Activated T-helper 2 cell treated with anti-CD3 and anti-CD28 coated beads, Interferon-gamma antibody, Interleukin-2, Interleukin-4, amounts not matched to agents 10 μg/mL and 5 μg/mL and 100 μg/mL, durations not matched to agents 14 hours and 24 hours and 36 hours (primary cell): ENCODE results near the gene LTA. TPM values are rescaled to one million over a fixed set of nuclear protein-coding genes. Genes with fewer than 3 reads are reported as not detected.

ENCODE experiments used
- DNase-seq: peaks from one replicate; pipeline ENCODE4 v3.0.0; 2021; ENCODE audit warnings: low spot score
- H3K27ac Mint-ChIP-seq: one replicate; pipeline ENCODE4 v1.8.0; 2021; ENCODE audit warnings: mixed read lengths
- H3K27me3 Mint-ChIP-seq: one replicate; pipeline ENCODE4 v1.8.0; 2021; ENCODE audit warnings: low read depth, mixed read lengths
- H3K36me3 Mint-ChIP-seq: one replicate; pipeline ENCODE4 v1.8.0; 2021; ENCODE audit warnings: low read depth, mixed read lengths
- H3K4me1 Mint-ChIP-seq: one replicate; pipeline ENCODE4 v1.8.0; 2021; ENCODE audit warnings: low read depth, mixed read lengths
- H3K4me3 Mint-ChIP-seq: one replicate; pipeline ENCODE4 v1.8.0; 2021; ENCODE audit warnings: low read depth, mild to moderate bottlenecking, moderate library complexity, mixed read lengths
- H3K9me3 Mint-ChIP-seq: one replicate; pipeline ENCODE4 v1.8.0; 2021; ENCODE audit warnings: mixed read lengths
- intact Hi-C: fragments of 100-400 bp; cut with micrococcal nuclease; formaldehyde crosslinking; loops from one replicate; pipeline ENCODE4 v1.15.1; 2023
- total RNA-seq: library from RNA; stranded (reverse); gene quantifications from 2 replicates; pipeline ENCODE4 v1.2.3, GENCODE V29; 2022

LTA gene
- total RNA-seq, 1 donor from 2014 or later = 308 TPM

DNA sequence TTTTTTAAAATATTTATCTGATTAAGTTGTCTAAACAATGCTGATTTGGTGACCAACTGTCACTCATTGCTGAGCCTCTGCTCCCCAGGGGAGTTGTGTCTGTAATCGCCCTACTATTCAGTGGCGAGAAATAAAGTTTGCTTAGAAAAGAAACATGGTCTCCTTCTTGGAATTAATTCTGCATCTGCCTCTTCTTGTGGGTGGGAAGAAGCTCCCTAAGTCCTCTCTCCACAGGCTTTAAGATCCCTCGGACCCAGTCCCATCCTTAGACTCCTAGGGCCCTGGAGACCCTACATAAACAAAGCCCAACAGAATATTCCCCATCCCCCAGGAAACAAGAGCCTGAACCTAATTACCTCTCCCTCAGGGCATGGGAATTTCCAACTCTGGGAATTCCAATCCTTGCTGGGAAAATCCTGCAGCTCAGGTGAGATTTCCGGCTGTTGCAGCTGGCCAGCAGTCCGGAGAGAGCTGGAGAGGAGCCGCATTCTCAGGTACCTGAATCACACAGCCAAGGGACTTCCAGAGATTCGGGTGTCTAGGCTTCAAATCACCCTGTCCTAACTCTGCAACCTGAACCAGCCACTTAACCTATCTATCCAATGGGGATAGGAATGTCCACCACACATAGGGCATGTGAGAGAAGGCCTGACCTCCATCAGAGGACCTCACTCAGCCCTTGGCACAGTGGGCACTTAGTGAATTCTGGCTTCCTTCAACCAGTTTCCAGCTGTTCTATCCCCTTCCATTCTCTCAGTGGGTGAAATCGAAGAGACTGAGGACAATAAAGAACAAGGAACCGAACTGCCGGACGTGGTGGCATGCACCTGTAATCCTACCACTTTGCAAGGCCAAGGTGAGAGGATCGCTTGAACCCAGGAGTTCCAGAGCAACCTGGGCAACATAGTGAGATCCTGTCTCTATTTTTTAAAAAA lies 6.4 kb downstream of the LTA start:
- peaks cover 73% of the 10 kb centered on the region for H3K4me1 Mint-ChIP-seq
- no peaks in the 10 kb centered on the region for H3K9me3 Mint-ChIP-seq
- peaks cover 3% of the 10 kb centered on the region for H3K27me3 Mint-ChIP-seq
- H3K27ac Mint-ChIP-seq = peak overlapping the region; percentile 28
- DNase-seq = no peak
- intact Hi-C loops = loop anchor here (10.0 kb wide), 1 partner anchor 246 kb away; the partner anchor contains the start of gene HSPA1B
- H3K36me3 Mint-ChIP-seq = peaks cover 53% of the 10 kb centered on the region
- peak overlapping the region; percentile 76 for H3K4me3 Mint-ChIP-seq

DNA sequence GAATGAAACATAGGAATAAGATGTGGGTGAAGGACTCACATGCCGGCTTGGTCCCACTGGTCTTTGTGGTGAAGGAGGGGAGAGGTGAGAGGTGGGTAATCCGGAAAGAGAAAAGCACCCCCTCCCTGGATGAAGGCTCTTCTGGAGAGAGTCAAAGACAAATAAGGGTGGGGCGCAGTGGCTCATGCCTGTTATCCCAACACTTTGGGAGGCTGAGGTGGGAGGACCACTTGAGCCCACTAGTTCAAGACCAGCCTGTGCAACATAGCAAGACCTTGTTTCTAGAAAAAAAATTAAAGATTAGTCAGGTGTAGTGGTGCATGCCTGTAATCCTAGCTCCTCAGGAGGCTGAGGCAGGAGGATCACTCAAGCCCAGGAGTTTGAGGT lies 7.0 kb downstream of the LTA start:
- H3K4me3 Mint-ChIP-seq = peak overlapping the region; percentile 76
- H3K27ac Mint-ChIP-seq = peak overlapping the region; percentile 27
- peaks cover 49% of the 10 kb centered on the region for H3K36me3 Mint-ChIP-seq
- DNase-seq = no peak
- intact Hi-C loops = loop anchor here (10.0 kb wide), 1 partner anchor 246 kb away; the partner anchor contains the start of gene HSPA1B
- H3K4me1 Mint-ChIP-seq = peaks cover 66% of the 10 kb centered on the region
- no peaks in the 10 kb centered on the region for H3K27me3 Mint-ChIP-seq
- no peaks in the 10 kb centered on the region for H3K9me3 Mint-ChIP-seq

DNA sequence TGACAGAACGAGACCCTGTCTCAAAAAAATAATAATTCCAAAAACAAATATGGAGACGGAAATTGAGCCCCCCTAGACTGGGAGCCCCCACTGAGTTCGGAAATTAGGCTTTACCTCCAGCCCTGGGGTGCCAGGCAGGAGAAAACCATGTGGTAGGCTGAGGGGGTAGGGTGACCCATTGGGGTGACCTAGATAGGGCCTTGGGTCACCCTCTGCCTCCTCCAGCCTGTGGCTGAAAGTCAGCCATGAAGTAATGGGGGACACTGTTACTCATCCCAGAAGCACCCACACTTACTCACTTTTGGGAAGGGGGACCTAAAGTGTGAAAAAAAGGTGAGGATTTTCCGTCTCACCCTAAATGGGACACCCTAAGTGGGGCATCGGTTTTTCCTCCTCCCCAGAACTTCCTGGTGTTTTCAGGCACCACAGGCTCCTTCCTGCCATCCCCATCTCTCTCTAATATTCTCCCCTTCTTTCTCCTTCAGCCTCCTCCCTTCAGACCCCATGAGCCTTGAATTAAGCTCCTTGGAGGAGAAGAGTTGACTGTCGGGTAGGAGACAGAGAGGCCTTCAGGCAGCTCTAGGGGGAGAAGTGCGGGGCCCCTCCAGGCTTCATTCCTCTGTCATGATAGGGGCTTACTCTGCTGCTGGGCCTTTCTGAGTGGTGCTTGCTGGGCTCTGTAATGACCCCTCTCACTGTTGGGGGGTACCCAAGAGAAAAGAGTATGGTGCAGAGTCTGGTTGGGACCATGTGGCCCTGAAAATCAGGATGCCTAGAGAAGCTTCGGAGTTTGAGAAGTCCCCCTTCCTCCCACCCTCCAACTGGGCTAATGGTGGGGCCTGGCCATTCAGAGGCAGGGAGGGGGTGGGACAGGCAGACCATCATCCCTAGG lies 7.7 kb downstream of the LTA start:
- Mint-ChIP-seq H3K27ac (peak overlapping the region; percentile 79), H3K4me1 (peaks cover 59% of the 10 kb centered on the region), H3K9me3 (no peaks in the 10 kb centered on the region), H3K27me3 (no peaks in the 10 kb centered on the region), H3K4me3 (peak overlapping the region; percentile 97), H3K36me3 (peaks cover 49% of the 10 kb centered on the region)
- DNase-seq = no peak
- intact Hi-C loops = loop anchor here (10.0 kb wide), 1 partner anchor 245 kb away; the partner anchor contains the start of gene HSPA1B

DNA sequence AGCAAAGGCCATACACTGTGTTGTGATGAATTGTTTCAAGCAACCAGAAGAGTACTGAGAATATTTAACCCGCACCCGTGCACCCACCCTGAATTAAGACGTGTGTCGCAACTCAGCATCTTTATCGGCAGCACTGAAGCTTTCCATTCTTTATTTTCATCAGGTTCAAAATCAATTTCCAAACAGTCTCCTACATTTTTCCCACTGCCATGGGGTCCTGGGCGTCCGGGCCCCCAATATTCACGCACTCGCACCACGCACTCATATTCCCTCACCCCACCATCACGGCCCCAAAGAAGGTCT lies 8.3 kb downstream of the LTA start:
- Mint-ChIP-seq H3K36me3 (peaks cover 48% of the 10 kb centered on the region), H3K4me1 (peaks cover 56% of the 10 kb centered on the region)

DNA sequence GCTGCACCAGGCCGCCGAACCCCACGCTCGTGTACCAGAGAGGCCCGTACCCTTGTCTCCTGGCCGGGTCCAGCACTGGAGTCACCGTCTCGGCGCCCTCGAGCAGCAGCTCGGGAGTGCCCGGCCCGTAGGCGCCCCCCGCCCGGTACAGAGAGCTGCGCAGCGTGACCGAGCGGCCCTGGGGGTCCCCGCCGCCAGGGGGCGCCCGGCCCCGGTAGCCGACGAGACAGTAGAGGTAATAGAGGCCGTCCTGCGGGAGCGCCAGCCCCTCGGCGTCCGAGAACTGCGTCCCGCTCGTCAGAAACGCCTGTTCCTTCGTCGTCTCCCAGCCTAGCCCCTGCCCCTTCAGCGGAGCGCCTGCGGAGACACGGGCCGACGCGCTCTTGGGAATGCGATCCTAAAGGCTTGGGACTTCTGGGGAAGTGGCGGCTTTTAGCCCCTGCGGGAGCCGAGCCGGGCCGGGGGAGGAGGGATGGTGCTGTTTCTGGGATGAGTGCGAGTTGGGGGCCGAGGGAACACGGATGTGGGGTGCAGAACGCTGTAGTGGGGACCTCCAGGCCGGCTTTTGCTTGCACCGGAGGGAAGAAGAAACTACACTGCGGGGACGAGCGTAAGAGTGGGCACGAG lies 8.8 kb downstream of the LTA start:
- no peaks in the 10 kb centered on the region for H3K27me3 Mint-ChIP-seq
- peak overlapping the region; percentile 97 for H3K4me3 Mint-ChIP-seq
- peak overlapping the region; percentile 89 for H3K27ac Mint-ChIP-seq
- intact Hi-C loops = loop anchor here (1.0 kb wide), 2 partner anchors 16 to 30 kb away; no protein-coding TSS in a partner anchor
- H3K36me3 Mint-ChIP-seq = peaks cover 43% of the 10 kb centered on the region
- H3K4me1 Mint-ChIP-seq = peaks cover 57% of the 10 kb centered on the region
- no peaks in the 10 kb centered on the region for H3K9me3 Mint-ChIP-seq
- DNase-seq = peak; percentile 80

More for the DNA sequence above, 8.3 kb downstream of the LTA start:
- Mint-ChIP-seq H3K4me3 (peak overlapping the region; percentile 97), H3K27ac (peak overlapping the region; percentile 79), H3K9me3 (no peaks in the 10 kb centered on the region), H3K27me3 (no peaks in the 10 kb centered on the region)
- intact Hi-C loops = no loop called here
- DNase-seq = no peak

DNA sequence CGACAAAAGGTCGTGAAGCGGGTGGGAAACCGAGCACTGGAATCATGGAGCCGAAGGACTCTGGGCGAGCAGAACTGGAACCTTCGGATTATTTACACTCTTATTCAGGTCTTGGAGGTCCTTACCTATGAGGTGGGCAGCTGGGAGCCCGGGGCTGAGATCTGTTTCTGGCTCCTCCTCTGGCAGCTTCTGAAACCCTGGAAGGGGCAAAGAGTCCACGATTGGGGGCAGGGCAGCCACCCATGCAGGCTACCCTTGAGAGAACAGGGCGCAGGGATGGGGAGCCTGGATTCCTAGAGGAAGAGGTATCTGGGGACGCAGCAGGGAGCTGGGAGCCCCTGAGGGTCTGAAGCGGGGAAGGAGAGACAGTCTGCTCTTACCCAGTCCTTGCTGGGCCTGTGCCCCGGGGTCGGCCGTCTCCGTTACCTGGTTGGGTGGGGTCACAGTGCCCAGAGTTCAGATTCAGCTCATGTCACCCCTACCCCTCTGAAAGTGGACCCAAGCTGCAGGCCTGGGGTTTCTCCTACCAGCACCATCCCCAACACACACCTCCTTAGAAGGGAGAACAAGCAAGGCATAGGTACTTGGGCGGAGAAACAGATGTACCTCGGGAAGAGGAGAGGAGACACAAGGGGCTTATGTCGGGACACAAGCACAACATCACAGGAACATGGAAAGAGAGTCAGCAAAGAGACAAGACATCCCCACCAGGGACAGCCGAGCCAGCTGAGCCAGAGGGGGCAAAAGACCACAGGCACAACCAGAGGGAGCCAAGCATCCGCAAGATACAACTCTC lies 9.5 kb downstream of the LTA start:
- H3K36me3 Mint-ChIP-seq = peaks cover 36% of the 10 kb centered on the region
- H3K4me1 Mint-ChIP-seq = peaks cover 57% of the 10 kb centered on the region
- intact Hi-C loops = loop anchor here (1.0 kb wide), 2 partner anchors 16 to 30 kb away; no protein-coding TSS in a partner anchor
- peak overlapping the region; percentile 89 for H3K27ac Mint-ChIP-seq
- H3K9me3 Mint-ChIP-seq = no peaks in the 10 kb centered on the region
- DNase-seq = no peak
- no peaks in the 10 kb centered on the region for H3K27me3 Mint-ChIP-seq
- peak overlapping the region; percentile 97 for H3K4me3 Mint-ChIP-seq

DNA sequence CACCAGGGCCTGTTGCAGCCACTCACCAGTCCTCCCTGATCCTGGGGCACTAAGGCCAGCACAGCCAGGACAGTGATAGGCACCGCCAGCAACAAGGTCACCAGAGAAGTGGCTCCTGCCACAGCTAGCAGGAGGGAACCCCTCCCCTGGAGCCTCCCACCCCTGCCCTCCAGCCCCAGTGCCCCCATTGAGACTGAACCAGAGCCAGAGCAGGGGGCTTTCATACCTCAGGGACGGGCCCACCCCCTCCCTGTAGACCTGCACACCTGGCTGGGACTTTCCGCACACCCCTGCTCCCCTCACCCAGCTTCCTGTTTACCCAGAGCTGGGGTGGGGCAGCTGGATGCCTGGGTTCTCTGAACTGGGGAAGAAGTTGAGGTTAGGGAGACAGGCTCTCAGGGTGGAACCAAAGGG lies 10.1 kb downstream of the LTA start, which contains the start of gene LTB:
Gene LTB, minus strand, starts transcription at position 195 of the 414 bp plus-strand sequence. Its CDS starts 7 bp downstream, at position 188.
- Mint-ChIP-seq H3K36me3 (peaks cover 29% of the 10 kb centered on the region), H3K4me3 (peak within 1 kb of the TSS; percentile 97), H3K27ac (peak within 1 kb of the TSS; percentile 89), H3K27me3 (no peaks in the 10 kb centered on the region), H3K4me1 (peaks cover 58% of the 10 kb centered on the region), H3K9me3 (no peaks in the 10 kb centered on the region)
- intact Hi-C loops = no loop called here
- no peak for DNase-seq

DNA sequence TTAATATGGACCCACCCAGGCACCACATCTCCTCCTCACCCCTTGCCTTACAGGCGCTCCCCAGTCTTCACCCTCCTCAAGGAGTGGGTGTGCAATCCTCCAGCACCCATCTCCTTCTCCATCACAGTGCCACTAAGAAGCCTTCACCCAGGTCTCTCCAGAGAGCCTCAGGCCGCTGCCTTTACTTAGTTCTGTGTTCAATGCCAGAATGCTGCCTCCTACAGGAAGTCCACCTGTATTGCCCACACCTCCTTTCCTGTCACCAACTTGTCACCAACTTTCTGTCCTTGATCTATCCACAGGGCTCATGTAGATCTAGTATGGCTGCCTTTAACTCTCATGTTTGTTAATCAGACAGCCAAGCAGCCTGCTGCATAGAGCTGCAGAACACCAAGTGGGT lies 13.4 kb downstream of the LTA start:
- Mint-ChIP-seq H3K36me3 (peaks cover 12% of the 10 kb centered on the region), H3K4me1 (peaks cover 47% of the 10 kb centered on the region), H3K9me3 (no peaks in the 10 kb centered on the region), H3K27ac (peak overlapping the region; percentile 85), H3K4me3 (peak overlapping the region; percentile 62), H3K27me3 (no peaks in the 10 kb centered on the region)
- DNase-seq = peak; percentile 38
- intact Hi-C loops = no loop called here

DNA sequence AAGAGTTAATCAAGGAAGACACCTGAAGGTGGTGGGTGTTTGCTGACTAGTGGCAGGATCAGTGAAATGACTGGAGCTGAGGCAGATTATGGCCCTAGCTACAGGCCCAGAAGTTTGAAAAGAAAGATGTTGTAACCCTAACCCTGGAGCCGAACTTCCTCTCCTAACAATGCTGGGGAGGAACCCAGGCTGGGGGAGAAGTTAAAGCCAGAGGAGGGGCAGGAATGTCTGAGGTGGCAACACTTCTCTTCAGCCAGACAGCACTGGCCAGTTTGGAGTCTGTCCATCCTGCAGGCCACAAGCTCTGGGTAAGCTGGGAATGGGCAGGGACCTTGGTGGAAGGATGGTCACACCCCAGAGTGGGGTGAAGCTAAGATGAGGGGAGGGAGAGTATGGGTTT lies 13.9 kb downstream of the LTA start, which contains the start of gene LST1:
Gene LST1, plus strand, starts transcription at position 270 of the 400 bp plus-strand sequence. CDS start 1,023 bp downstream, outside the sequence.
- Mint-ChIP-seq H3K27me3 (no peaks in the 10 kb centered on the region), H3K9me3 (no peaks in the 10 kb centered on the region), H3K4me3 (peak within 1 kb of the TSS; percentile 75), H3K36me3 (peaks cover 8% of the 10 kb centered on the region), H3K27ac (peak within 1 kb of the TSS; percentile 85), H3K4me1 (peaks cover 45% of the 10 kb centered on the region)
- DNase-seq = no peak
- intact Hi-C loops = no loop called here

DNA sequence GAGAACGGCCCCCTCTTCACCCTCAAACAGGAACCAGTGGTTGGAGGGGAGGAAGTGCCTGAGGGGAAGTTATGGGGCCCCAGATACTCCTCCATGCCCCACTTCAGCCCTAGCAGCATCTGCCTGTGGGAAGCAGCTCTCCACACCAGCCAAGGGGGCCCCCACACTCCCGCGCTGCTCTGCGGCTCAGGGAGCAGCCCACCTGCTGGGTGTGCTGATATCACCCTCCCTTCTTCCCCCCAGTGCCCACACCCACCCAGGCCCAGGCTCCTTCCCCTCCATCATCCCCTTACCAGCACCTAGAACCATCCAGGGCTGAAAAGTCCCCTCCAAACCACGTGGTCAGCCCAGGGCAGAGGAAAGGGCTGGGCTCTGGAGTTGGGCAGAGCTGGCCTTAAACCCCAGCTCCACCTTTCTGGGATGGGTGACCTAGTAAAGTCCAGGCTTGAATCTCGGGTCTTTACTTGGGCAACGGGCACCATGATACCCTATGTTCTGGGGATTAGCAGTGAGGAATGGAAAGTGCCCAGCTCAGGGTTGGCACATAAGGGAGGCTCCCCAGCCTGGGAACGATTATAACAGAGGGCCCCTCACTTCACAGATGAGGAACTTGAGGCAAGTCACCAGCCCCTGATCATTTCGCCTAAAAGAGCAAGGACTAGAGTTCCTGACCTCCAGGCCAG lies 14.7 kb downstream of the LTA start:
- intact Hi-C loops = no loop called here
- H3K4me1 Mint-ChIP-seq = peaks cover 43% of the 10 kb centered on the region

More for the DNA sequence above, 14.7 kb downstream of the LTA start:
- no peaks in the 10 kb centered on the region for H3K9me3 Mint-ChIP-seq
- H3K27me3 Mint-ChIP-seq = no peaks in the 10 kb centered on the region
- H3K27ac Mint-ChIP-seq = peak overlapping the region; percentile 85
- peaks cover 4% of the 10 kb centered on the region for H3K36me3 Mint-ChIP-seq
- DNase-seq = no peak
- peak overlapping the region; percentile 75 for H3K4me3 Mint-ChIP-seq
